ENCODE measurements around the gene PUS10.
A peak's percentile ranks its signal among the peaks of the same experiment; 100 is the strongest.
"Not testable (repeated sequence)": the region's sequence is repeated elsewhere in the genome, so short reads cannot be mapped to it uniquely, and the experiment has no call there.

Gene PUS10

DNA sequence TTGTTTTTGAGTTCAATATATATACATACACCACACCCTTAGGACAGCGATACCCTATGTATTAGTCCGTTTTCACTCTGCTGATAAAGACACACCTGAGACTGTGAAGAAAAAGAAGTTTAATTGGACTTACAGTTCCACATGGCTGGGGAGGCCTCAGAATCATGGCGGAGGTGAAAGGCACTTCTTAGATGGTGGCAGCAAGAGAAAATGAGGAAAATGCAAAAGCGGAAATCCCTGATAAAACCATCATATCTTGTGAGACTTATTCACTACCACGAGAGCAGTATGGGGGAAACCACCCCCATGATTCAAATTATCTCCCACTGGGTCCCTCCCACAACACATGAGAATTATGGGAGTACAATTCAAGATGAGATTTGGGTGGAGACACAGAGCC is 112.2 kb downstream of the PUS10 start:
- not testable (repeated sequence) for H3K27ac Mint-ChIP-seq; H3K4me3 Mint-ChIP-seq; H3K4me1 Mint-ChIP-seq (ENCODE audit: low read depth); H3K27me3 Mint-ChIP-seq (ENCODE audit: low read depth); H3K9me3 Mint-ChIP-seq
- peaks cover 25% of the 10 kb centered on the region for H3K36me3 Mint-ChIP-seq (ENCODE audit: low read depth)

DNA sequence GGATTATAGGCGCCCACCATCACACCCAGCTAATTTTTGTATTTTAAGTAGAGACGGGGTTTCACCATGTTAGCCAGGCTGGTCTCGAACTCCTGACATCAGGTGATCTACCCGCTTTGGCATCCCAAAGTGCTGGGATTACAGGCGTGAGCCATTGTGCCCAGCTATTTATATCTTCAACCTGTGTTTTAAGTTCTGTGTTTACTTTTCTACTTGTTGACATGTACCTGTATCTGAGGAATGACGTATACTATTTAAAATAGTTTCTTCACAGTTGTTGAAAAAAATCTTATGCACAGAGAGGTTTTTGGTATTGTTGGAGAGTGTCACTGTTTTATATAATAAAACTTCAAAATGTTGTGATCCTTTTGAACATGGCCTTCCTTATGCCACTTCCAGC is 116.8 kb downstream of the PUS10 start:
- Mint-ChIP-seq H3K4me1 (ENCODE audit: low read depth) (peaks cover 12% of the 10 kb centered on the region), H3K36me3 (ENCODE audit: low read depth) (peaks cover 39% of the 10 kb centered on the region)
- H3K27me3 Mint-ChIP-seq (ENCODE audit: low read depth); H3K9me3 Mint-ChIP-seq; H3K4me3 Mint-ChIP-seq; H3K27ac Mint-ChIP-seq: not testable (repeated sequence)

DNA sequence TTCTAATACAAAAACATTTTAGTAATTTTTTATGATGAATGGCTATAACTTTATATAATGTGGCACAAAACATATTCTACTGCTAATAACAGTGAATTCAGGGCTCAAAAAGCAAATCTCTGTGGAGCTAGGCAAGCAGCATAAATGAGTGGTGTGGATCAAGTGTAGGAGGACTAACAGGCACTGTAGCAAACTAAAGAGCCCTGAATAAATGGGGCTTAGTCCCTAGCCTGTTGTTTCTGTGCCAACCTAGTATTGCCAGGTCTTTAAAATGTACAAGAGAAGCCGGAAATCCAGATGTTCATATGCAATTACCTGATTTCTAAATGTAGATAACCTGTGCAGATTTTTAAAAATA is 118.2 kb downstream of the PUS10 start:
- H3K9me3 Mint-ChIP-seq: no peaks in the 10 kb centered on the region
- peaks cover 32% of the 10 kb centered on the region for H3K36me3 Mint-ChIP-seq (ENCODE audit: low read depth)
- no peak overlapping the region for H3K4me3 Mint-ChIP-seq
- peaks cover 10% of the 10 kb centered on the region for H3K4me1 Mint-ChIP-seq (ENCODE audit: low read depth)
- H3K27me3 Mint-ChIP-seq (ENCODE audit: low read depth): no peaks in the 10 kb centered on the region
- no peak overlapping the region for H3K27ac Mint-ChIP-seq

DNA sequence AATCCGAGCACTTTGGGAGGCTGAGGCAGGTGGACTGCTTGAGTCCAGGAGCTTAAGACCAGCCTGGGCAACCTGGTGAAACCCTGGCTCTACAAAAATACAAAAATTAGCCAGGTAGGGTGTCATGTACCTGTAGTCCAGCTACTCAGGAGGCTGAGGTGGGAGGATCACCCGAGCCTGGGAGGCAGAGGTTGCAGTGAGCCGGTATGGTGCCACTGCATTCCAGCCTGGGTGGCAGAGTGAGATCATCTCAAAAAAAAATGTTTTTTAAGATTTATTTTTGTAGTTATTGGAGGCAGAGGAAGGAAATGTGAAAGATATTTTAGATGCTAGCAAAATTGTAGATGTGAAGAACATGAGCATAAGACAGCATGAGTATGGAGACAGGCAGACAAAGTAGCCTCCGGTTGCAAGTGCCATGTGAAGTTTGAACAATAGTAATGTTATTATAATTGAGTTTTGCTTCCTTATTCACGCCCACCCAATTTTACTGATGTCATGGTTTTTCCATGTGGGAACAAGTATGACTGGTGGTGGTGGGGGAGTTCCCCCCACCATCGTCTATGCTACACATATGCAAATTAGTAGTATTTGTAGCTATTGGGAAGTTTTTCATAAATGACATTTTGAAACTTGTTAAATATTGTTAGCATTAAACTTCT is 118.7 kb downstream of the PUS10 start:
- no peaks in the 10 kb centered on the region for H3K27me3 Mint-ChIP-seq (ENCODE audit: low read depth)
- no peak overlapping the region for H3K4me3 Mint-ChIP-seq
- H3K36me3 Mint-ChIP-seq (ENCODE audit: low read depth): peaks cover 35% of the 10 kb centered on the region
- no peaks in the 10 kb centered on the region for H3K9me3 Mint-ChIP-seq
- H3K4me1 Mint-ChIP-seq (ENCODE audit: low read depth): peaks cover 10% of the 10 kb centered on the region
- peak overlapping the region; percentile 62 for H3K27ac Mint-ChIP-seq

DNA sequence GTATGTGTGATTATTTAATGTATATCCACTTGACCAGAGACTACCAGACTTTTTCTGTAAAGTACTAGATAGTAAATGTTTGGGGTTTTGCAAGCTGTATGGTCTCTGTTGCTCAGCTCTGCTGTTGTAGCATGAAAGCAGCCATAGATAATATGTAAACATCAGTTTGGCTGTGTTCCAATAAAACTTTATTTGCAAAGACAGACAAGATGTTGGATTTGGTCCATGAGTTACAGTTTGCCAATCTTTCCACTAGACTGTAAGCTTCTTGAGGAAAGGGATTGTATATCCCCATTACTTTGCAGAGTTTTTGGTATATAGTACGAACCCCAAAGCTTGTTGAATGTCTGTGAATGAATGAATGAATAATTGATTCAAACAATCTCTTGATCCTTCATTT is 119.5 kb downstream of the PUS10 start:
- Mint-ChIP-seq H3K9me3 (no peaks in the 10 kb centered on the region), H3K27ac (no peak overlapping the region), H3K36me3 (ENCODE audit: low read depth) (peaks cover 40% of the 10 kb centered on the region), H3K4me1 (ENCODE audit: low read depth) (peaks cover 12% of the 10 kb centered on the region), H3K4me3 (no peak overlapping the region), H3K27me3 (ENCODE audit: low read depth) (no peaks in the 10 kb centered on the region)

Measured in T-helper 1 cell treated with Interleukin-12 subunit alpha and Interleukin-12 subunit beta and Interleukin-4 antibody, amounts not matched to agents 30 μg/mL and 1 μg/mL, for 36 hours (primary cell).